Left forelimb (tissue), 1 donor: Measurements from ENCODE around the gene C6orf118.
A peak's percentile ranks its signal among the peaks of the same experiment; 100 is the strongest.

Experiments
- DNase-seq: peaks from one replicate; pipeline ENCODE4 v3.0.0-alpha.2; 2018; ENCODE audit warnings: low spot score

C6orf118 gene

DNA sequence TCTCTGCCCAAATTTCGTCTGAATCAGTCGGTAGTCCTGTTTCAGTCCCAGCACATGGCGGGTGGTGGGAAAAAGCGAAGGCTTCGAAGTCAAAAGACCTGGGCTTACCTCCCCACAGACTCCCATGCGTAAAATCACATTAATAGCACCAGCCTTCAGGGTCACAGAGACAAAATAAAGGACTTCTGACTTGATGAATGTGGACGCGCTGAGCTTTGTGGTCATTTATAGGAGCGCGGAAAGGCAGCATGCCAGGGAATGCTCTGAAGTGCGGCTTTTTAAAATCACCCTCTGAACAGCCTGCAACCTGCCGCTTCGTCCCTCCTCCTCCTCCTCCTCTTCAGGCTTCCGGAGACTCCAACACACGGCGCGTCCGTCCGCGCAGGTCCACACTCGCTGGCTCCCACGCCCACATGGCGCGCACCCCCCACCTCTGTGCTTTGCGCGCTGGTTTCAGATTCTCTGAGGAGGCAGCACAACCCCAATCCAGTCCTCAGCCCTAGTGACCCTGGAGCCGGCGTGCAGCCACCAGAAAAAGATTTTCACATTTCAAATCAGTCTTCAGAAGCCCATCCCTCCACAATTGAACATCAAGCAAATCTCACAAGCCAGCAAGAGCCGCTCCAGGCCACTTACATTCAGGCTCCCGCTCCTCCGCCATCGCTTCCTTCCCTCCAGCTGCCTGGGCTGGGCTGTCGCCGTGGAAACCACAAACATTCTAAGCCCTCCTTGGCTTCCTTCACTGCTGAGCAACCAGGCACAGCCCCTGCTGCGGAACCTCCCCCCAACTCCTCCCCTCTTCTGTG, at the start of gene C6orf118:
C6orf118 (minus strand) TSS at position 680 of the 806 bp plus-strand sequence; CDS start at position 661, 19 bp downstream.
- DNase-seq: peak; percentile 90

DNA sequence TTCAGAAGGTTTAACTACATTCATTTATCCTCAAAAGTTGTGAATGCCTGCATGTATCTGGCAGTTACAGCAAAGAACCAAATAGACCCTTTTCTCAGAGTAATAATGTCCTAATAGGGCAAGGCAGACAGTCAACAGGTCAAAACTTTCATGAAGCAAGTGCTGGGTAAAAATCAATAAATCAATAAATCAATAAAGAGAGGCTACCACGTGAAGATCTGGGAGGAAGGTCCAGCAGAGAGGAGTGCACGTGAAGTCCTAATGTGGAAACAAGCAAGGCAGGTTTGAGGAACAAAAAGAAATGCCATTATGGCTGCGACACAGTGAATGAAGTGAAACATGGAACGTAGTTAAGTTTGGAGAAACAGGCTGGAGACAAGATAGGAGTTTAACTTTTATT, 36.3 kb upstream of the C6orf118 start:
- DNase-seq: no peak

DNA sequence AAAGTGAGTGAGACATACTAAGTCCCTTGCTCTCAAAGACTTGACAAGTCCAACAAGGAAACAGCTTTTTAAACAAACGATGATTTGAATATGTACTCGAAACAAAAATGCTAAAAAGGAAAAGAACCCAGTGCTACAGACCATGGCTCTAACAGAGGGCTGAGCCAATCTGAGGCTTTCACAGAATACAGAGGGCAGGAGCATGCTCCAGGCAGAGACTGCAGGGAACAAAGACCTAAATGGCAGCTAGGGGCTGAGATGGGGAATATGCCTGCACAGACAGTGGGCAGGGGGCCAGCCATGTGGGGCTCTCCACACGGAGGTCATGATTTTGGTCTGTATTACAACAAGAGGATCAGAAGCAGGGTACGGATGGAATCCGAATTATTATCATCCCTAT, 31.1 kb upstream of the C6orf118 start:
- no peak for DNase-seq

DNA sequence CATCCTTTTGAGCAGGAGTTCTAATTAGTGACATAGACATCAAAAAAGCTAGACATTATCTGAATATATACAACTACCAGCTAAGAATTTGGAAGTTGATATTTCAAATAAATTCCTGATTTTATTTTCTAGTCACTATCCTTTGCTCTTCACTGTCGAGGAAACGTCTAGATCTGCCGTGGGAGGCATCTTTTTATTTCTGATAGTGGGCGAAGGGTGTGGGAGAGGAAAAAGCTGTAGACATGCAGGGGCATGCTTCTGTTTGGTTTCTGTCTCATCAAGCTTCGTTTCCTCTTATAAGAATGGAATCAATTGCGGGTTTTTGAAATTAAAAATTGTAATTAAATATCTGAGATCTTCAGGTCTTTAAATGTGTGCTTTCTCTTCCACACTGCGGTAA, 16.2 kb upstream of the C6orf118 start:
- no peak for DNase-seq

DNA sequence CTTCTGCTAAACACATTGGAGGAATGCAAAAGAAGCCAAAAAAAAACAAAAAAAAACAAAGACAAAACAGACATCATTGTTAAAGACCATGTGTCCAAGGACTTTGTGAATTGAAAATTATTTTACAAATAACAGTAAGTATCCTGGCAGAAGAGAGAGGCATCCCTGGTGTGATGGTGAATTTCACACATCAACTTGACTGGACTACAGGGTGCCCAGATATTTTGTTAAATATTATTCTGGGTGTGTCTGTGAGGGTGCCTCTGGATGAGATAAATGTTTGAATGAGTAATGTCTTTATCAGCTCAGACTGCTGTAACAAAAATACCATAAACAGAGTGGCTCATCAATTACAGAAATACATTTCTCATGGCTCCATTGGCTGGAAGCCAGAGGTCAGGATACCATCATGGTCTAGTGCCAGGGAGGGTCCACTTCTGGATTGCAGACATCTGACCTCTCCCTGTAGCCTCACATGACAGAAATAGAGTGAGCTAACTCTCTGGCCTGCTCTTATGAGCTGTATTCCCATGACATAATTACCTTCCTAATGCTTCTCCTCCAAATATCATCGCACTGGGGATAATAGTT, 12.2 kb upstream of the C6orf118 start:
- no peak for DNase-seq

DNA sequence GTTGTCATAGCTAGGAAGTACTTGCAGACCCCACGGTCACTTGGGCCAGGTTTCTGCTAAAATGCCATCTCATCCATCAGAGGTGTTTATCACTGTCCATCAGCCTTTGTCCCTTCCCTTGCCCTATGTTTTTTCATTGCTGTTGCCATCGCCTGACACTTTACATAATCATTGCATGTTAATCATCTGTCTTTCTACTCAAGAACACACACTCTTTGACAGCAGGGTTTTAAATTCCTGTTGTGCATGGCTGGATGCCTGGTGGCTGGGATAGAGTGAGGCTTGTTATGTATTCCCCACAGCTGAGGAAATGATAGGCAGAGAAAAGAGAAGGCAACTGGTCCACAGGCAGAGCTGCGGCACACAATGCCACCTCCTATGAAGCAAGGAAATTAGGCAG, 11.7 kb upstream of the C6orf118 start:
- DNase-seq: no peak

DNA sequence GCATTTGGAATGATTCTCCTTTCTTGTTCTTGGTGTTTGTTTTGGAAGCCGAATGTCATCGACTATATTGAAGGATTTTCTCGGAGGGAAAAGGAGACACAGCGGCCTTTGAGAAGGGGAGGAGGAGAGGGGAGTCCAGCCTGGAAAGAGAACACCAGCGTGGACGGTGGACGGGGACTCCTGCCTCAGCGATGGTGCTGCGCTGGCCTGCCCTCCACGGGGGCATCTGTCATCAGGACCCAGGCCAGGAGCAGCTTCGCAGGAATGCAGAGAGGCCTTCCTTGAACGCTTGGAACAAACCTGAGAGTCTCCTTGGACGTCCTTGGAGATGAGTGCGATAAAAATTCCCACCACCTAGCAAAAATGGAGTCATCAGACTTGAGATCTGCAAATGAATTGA, 8.3 kb upstream of the C6orf118 start:
- no peak for DNase-seq

DNA sequence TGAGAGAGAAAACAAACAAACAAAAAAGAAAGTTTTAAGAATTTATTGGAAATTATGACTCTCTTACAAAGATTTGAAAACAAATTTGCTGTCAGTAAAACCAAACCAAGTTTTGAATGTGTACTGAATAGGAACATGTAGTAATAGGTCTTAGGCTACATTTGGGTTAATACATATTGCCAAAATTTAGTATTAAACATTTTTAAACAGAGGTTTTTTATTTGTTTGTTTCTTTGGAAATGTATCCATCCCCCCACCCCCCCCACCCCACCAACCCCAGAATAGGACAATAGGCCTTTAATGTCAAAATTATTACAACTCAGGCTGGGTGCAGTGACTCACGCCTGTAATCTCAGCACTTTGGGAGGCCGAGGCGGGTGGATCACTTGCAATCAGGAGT, 2.5 kb downstream of the C6orf118 start:
- no peak for DNase-seq

DNA sequence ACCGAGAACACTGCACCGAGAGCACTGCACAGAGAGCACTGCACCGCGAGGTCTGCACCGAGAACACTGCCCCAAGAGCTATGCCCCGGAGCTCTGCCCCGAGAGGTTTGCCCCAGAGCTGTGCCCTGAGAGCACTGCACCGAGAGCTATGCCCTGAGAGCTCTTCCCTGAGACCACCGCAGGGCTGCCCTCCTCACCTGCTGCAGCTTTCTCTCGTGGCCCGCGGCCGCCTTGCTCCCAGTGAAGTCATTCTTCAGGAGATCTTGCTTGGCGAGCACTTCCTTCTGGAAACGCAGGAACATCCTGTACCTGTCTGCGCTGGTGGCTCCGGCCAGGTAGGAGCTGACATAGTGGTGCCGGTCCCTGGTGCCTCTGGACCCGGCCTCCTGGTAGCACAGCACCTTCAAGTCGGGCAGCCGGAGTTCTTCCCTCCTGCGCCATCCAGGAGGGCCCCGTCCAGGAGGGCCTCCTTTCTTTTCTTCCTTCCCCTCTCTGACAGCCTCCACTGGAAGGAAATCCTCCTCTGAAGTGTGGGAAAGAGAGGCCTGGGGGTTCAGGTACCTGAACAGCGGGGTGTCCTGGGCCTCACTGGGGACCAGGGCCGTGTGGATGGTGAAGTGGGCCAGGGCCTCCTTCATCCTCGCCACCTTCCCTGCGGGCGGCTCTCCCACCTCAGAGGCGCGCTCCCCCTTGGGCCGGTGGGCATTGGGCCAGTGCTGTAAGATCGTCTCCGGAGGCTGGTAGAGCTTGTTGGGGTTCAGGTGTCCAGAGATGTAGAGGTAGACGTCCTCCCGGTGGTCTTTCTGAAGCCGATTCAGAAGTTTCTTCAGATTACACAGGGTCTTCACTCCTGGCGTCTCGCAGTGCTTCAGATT, 7.8 kb downstream of the C6orf118 start:
- no peak for DNase-seq

DNA sequence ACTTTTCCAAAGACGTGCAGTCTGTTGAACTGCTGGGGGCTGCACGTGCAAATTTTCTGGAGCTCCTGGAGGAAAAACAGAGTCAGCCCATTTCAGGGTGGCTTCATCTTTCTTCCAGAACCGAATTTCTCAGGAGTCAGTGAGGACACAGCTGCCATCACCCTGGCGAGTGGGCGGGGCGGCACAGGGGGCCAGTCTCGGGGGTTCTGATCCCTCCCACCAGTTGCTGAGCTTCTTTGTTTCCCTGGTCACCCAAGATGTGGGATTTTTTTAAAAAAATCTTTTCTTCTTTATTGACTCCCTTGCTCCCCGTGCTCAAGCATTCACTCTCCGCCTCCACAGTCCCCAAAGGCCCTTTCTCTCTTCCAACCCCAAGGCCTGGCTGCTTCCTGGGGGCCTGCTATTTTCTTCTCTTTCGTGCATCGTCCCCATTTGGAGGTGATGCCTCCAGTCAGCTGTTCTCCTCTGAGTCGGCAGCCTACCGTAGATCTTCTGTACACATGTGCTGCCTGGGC, 8.9 kb downstream of the C6orf118 start:
- DNase-seq: no peak

DNA sequence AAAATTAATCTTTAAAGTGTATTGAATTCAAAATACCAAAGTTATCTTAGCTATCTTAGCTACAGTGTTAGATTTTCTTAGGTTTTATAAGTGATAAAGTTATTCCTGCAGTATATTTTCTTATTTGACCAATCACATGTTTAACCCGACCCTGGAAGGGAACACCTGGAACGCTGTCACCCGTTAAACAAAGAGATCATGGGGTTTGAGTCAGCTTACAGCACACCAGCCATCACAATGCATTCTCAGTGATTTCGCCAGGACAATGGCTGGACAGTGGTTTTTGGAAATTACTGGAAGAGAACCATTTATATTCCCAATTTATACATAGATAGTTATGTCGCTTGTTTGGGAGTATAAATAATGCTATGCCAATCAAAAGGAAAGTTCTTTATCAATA, 10.5 kb downstream of the C6orf118 start:
- no peak for DNase-seq

DNA sequence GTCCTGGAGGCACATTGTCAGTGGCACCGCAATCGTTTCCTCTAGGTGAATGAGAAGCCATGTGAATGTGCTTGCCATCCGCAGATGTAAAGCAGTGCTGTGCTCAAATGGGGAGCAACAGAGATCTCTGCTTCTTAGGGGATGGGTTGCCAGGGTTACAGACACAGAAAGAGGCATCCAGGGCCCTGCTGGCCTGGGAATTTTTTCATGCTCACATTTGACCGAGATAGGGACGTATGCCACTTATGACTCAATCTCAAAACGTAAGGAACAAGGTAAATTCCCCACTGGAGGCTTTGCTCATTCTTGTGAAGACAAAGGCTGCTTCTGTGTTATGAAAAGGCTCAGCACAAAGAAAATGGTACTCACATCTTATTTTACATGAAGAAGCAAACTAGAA, 11.0 kb downstream of the C6orf118 start:
- no peak for DNase-seq

DNA sequence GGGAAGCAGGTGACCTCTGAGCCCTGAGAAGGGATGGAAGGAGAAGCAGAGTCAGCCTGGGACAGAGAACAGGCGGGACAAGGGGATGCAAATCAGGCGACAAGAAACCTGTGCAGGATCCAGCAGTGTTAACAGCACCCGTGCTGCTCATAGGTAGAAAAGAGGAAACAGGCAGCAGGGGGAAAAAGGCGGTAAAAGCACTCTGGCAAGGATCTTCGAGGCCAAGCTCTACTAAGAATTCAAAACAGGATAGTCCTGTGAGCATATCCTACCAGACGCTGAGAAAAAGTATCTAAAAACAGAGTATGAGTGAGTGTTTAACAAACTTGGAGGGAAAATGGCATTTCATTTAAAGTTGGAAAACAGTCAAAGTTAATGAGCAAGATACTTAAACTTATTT, 16.7 kb downstream of the C6orf118 start:
- no peak for DNase-seq

DNA sequence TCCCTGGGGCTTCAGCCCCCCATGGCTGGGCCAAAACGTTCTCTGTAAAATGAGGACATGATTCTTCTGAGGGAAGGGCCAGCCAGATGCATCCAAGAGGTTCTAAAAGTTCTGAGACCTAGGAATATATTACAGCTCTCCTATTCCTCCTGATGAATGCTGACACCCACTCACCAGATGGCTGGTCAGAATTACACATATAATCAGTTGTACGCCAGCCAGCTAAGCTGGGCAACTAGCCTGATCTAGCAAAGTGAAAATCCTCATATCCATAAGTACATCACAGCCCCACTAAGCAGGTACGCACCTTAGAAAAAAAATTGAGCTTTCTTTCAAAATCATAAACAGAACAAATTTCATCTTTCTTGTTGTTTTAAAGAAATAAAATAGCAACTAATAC, 34.8 kb downstream of the C6orf118 start:
- no peak for DNase-seq

DNA sequence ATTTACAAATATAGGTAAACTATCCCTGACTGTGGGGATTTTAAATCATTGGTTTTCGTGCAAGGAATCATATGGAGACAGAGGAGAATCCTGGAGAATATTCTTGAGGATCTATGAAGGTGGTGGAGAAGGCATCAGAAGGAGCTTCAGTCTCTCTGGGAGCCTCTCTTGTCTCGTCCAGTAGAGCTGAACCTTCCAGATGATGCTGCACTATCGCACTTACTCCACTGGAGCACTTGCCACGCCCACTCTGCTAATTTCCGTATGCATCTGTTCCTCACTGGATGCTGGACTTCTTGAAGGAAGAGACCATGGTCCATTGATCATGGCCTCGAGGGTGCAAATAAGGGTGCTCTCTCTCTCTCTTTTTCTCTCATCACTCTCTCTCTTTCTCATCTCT, 36.8 kb downstream of the C6orf118 start:
- DNase-seq: no peak

DNA sequence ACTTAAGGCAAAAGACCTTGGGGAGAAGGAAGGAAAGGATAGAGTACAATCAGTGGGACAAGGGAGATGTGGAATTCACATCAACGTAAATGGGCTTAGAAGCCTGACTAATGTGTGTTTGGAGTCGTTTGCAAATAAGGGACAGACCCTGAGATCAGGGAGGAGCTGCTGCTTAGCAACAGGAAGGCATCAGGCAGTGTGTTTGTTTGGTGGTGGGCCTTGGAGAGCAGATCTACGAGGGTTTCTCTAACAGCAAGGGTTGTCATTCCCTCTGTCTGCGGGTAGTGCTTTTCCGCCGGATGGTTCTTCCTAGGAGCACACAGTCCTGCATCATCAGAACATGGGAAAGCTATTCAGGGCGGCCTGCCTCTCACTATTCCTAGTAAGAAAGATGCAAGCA, 40.4 kb downstream of the C6orf118 start:
- no peak for DNase-seq

DNA sequence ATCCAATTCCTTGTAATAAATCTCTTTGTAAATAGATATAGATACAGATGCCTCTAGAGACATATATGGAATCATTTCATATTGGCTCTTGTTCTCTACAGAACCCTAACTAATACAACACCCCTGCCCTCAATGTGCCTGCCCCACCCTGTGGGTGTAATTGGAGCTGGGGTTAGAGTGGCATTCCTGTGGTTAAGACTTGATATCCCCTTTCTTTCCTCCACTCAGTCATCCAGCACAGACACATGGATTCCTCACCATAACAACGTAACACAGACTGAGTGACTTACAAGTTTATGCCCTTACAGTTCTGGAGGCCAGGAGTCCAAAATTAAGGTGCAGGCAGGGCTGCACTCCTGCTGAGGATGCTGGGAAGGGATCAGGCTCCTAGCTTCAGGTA, 42.8 kb downstream of the C6orf118 start:
- no peak for DNase-seq

DNA sequence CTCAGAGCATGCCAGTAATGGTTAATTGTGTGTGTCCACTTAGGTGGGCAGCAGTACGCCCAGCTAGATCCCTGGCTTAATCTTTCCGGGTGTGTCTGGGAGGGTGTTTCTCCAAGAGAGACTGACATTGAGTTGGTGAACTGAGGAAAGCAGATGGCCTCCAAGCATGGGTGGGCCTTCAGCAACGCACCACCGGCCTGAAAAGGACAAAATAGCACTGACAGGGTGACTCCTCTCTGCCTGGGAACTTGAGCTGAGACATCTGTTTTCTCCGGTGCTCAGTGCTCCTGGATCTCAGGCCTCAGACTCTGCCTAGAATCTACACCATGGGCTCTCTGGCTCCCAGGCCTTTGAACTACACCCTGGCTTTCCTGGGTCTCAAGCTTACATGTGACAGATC, 43.2 kb downstream of the C6orf118 start:
- DNase-seq: no peak

DNA sequence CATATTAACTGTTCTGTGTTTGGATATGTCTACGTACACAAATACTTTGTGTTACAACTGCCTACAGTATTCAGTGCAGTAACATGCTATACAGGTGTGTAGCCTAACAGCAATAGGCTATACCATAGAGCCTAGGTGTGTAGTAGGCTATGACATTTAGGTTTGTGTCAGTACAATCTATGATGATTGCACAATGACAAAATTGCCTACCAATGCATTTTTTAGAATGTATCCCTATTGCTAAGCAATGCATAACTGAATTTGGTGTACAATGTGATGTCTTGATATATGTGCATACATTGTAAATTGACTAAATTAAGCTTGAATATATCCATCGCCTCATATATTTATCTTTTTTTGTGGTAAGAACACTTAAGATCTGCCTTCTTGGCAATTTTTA, 48.9 kb downstream of the C6orf118 start:
- DNase-seq: no peak

DNA sequence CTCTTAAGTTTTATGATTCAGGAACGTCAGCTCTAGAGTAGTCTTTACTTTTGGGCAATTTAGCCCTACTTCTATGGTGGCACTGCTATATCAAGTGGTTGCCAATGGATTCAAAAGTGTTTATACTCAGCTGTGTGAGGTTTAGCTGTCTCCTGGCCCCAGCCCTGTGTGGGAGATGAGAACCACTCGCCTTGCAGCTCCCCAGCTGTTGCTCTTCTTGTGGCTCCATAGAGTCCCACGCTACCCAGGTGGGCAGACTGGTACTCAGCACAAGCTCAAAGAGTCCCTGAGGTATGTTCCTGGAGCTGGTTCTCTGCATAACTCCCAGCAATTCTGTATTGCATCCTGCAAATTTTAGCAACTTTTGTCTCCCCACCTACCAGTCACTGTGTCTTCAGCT, 59.6 kb downstream of the C6orf118 start:
- no peak for DNase-seq

DNA sequence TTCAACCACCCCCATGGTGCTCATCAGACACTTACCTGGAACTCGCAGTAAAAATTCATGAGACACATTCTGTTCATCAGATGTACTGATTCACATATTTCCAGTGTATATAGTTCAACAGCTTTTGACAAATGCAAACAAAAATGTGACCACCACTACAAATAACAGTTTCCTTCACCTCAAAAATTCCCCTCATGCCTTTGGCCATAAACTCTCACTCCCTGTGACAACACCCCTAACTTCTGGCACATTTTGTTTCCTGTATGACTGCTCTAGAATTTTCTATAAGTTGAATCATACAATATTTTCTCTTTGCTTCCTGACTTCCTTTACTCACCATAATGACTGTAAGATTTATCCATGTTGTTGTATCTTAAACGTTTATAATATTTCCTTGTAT, 63.7 kb downstream of the C6orf118 start:
- DNase-seq: no peak

DNA sequence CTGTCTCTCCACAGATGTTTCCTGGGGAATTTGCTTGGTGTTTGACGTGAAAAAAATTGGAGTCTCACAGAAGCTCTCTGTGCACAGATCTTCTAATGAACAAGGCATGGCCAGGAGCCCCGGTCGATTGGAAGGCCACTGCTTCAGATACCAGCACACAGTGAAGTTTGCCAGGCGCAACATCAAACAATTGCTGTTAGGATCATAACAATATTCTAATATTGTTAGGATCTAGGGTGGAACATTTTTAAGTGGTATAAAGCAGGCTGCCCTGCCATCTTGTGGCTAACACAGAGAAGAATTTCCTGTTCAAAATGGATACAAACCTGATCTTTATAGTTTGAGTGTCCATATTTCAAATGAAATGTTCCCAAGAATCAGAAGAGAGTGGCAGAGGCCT, 64.1 kb downstream of the C6orf118 start:
- DNase-seq: no peak
